GM12864 (cell line): ENCODE measurements around the gene PRH2.

Experiments used
- DNase-seq: peaks from one replicate; pipeline ENCODE4 v3.0.0-alpha.2; 2011; ENCODE audit warnings: low read depth
- H3K4me3 ChIP-seq: 2 replicates; pipeline ENCODE4 v1.5.1; 2011; ENCODE audit warnings: mild to moderate bottlenecking, low read depth, low read length, control low read depth
- TF ChIP-seq, protein P1 (sequence below): IDR thresholded peaks from 2 replicates; pipeline ENCODE4 v1.5.1; 2011; ENCODE audit warnings: low read depth, mild to moderate bottlenecking, moderate library complexity, low read length, control low read depth, inconsistent platforms; ENCODE audit errors: missing control alignments

PRH2 gene

GRCh38 chr12:10901427-10901826, 27.6 kb upstream of the PRH2 start:
- TF ChIP-seq, protein P1, sequence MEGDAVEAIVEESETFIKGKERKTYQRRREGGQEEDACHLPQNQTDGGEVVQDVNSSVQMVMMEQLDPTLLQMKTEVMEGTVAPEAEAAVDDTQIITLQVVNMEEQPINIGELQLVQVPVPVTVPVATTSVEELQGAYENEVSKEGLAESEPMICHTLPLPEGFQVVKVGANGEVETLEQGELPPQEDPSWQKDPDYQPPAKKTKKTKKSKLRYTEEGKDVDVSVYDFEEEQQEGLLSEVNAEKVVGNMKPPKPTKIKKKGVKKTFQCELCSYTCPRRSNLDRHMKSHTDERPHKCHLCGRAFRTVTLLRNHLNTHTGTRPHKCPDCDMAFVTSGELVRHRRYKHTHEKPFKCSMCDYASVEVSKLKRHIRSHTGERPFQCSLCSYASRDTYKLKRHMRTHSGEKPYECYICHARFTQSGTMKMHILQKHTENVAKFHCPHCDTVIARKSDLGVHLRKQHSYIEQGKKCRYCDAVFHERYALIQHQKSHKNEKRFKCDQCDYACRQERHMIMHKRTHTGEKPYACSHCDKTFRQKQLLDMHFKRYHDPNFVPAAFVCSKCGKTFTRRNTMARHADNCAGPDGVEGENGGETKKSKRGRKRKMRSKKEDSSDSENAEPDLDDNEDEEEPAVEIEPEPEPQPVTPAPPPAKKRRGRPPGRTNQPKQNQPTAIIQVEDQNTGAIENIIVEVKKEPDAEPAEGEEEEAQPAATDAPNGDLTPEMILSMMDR: no peak
- no peak for DNase-seq

DNA sequence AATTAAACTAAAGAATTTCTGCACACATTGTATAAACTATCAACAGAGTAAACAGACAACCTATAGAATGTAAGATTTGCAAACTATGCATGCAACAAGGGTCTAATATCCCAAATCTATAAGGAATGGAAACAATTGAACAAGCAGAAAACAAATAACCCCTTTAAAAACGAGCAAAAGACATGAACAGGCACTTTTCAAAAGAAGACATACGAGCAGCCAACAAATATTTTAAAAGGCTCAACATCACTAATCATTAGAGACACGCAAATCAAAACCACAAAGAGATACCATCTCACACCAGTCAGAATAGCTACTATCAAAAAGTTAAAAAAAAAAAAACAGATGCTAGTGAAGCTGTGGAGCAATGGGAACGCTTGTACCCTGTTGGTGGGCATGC, 24.4 kb upstream of the PRH2 start:
- H3K4me3 ChIP-seq: no peak overlapping the region
- no peak for DNase-seq
- TF ChIP-seq, protein P1: no peak

More at GRCh38 chr12:10901427-10901826, 27.6 kb upstream of the PRH2 start:
- no peak overlapping the region for H3K4me3 ChIP-seq

GRCh38 chr12:10909462-10909861, 19.6 kb upstream of the PRH2 start, which contains the start of gene TAS2R13:
TSS of gene TAS2R13 (minus strand) at chr12:10909562. CDS start at chr12:10909298, 264 bp downstream.
- H3K4me3 ChIP-seq: no peak within 1 kb of the TSS
- no peak for DNase-seq
- TF ChIP-seq, protein P1: no peak

GRCh38 chr12:10910380-10910779, 18.7 kb upstream of the PRH2 start:
- TF ChIP-seq, protein P1: no peak
- no peak overlapping the region for H3K4me3 ChIP-seq
- DNase-seq: no peak

DNA sequence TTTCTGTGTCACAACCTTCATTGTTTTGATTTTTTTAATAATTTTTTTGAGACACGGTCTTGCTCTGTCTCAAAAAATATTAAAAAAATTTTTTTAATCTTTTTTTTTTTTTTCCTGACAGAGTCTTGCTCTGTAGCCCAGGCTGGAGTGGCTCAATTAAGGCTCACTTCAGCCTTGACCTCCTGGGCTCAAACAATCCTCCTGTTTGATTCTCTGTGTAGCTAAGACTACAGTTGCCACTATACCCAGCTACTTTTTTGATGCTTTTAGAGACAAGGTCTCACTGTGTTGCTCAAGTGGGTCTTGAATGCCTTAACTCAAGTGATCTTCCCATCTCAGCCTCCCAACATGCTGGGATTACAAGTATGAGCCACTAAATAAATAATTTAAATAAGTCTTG, 9.2 kb upstream of the PRH2 start:
- no peak for DNase-seq
- TF ChIP-seq, protein P1: no peak

GRCh38 chr12:10926269-10926668, 2.8 kb upstream of the PRH2 start:
- TF ChIP-seq, protein P1: no peak
- no peak overlapping the region for H3K4me3 ChIP-seq
- DNase-seq: no peak

More for the DNA sequence above, 9.2 kb upstream of the PRH2 start:
- no peak overlapping the region for H3K4me3 ChIP-seq

GRCh38 chr12:10936506-10936905, 7.5 kb downstream of the PRH2 start:
- no peak overlapping the region for H3K4me3 ChIP-seq
- TF ChIP-seq, protein P1: no peak
- no peak for DNase-seq
